Measurements from ENCODE around the gene ANOS1. TPM values are rescaled to one million over a fixed set of nuclear protein-coding genes. Genes with fewer than 3 reads are reported as not detected.

The ANOS1 gene
- polyA plus RNA-seq, 2 of the 4 experiments (the other 2 are of a cell fraction), result 0.04 TPM; not detected in 1

GRCh38 chrX:8591501-8591900 lies 140.4 kb downstream of the ANOS1 start (continued):
- no peak for TF ChIP-seq BHLHE40 (IDR thresholded peaks at IDR 0.05; ENCODE audit: low read depth, low read length)
- no peak for TF ChIP-seq ESRRA (IDR thresholded peaks at IDR 0.05; ENCODE audit: borderline replicate concordance, low read length)
- TF ChIP-seq RNF2 (IDR thresholded peaks at IDR 0.05; ENCODE audit: borderline replicate concordance, low read depth), result no peak
- no peak for TF ChIP-seq TP53 (CRISPR knock-in tag; IDR thresholded peaks at IDR 0.05)

DNA sequence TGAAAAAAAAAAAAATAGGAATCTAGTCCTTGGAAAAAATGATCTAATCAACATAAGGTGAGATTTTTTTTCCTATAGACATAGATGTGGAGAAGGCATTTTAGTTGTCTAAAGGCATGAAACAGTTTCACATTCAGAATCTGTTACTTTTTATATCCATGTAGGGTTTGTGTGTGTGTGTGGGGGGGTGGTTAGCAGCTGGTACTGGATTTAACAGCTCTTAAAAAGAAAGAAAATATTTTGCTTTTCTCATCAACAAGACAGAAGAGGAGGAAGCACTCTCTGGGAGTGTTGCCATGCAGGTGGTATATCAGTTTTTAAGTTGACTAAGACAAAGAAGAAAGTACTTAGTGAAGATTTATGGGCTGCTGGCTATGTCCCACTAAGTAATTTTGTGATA lies 145.0 kb downstream of the ANOS1 start:
- no peaks in the 10 kb centered on the region for H3K4me1 ChIP-seq
- no peak overlapping the region for H3K27ac ChIP-seq
- no peak overlapping the region for H3K4me2 ChIP-seq
- CTCF ChIA-PET, result no interaction called here
- no peaks in the 10 kb centered on the region for H3K9me3 ChIP-seq
- no peak for ATAC-seq
- TF ChIP-seq RFX5 (IDR thresholded peaks at IDR 0.05) (no peak), RARB (CRISPR knock-in tag; IDR thresholded peaks at IDR 0.05) (no peak), HEYL (CRISPR knock-in tag; IDR thresholded peaks at IDR 0.05) (no peak), RNF2 (IDR thresholded peaks at IDR 0.05; ENCODE audit: borderline replicate concordance, low read depth) (no peak), HDAC2 (IDR thresholded peaks at IDR 0.05) (no peak)
- no peak for FAIRE-seq
- POLR2A ChIA-PET, result no interaction called here
- no peak for DNase-seq (ENCODE audit: low read depth in 1 of 2, low spot score in 1 of 2)
- no peak overlapping the region for H3K4me3 ChIP-seq

- Histone ChIP-seq H3K4me3 (no peak overlapping the region), H3K4me1 (no peaks in the 10 kb centered on the region), H3K9me3 (no peaks in the 10 kb centered on the region), H3K4me2 (no peak overlapping the region), H3K27ac (no peak overlapping the region)
- DNase-seq (ENCODE audit: low read depth in 1 of 2, low spot score in 1 of 2) (no peak), FAIRE-seq (no peak), ATAC-seq (no peak)
- CTCF ChIA-PET, result no interaction called here
- TF ChIP-seq RNF2 (IDR thresholded peaks at IDR 0.05; ENCODE audit: borderline replicate concordance, low read depth), result no peak
- POLR2A ChIA-PET, result no interaction called here
- 0% methylated on average over 5 of the region's 5 CpGs for WGBS (ENCODE audit: missing lambda C conversion rate)
Measured at GRCh38 chrX:8579602-8580001, 152.3 kb downstream of the ANOS1 start.

- WGBS (ENCODE audit: missing lambda C conversion rate), result 37% methylated on average over 3 of the region's 3 CpGs
- Histone ChIP-seq H3K4me2 (no peak overlapping the region), H3K9me3 (no peaks in the 10 kb centered on the region), H3K4me1 (no peaks in the 10 kb centered on the region), H3K4me3 (no peak overlapping the region), H3K27ac (no peak overlapping the region)
- CTCF ChIA-PET, result interaction anchor here (1.0 kb wide), 1 partner anchor 18 kb away, joined by 3 read pairs; no protein-coding TSS in a partner anchor
- TF ChIP-seq ESRRA (IDR thresholded peaks at IDR 0.05; ENCODE audit: borderline replicate concordance, low read length), result no peak
- TF ChIP-seq TP53 (CRISPR knock-in tag; IDR thresholded peaks at IDR 0.05), result no peak
- no peak for TF ChIP-seq HDAC2 (IDR thresholded peaks at IDR 0.05)
- TF ChIP-seq ZFP36 (IDR thresholded peaks at IDR 0.05; ENCODE audit: borderline replicate concordance, partially characterized antibody), result no peak
- no peak for TF ChIP-seq CBX2 (IDR thresholded peaks at IDR 0.05; ENCODE audit: borderline replicate concordance, low read depth)
- TF ChIP-seq RFX5 (IDR thresholded peaks at IDR 0.05), result no peak
- no peak for TF ChIP-seq E2F6 (IDR thresholded peaks at IDR 0.05; ENCODE audit: borderline replicate concordance, low read depth)
- TF ChIP-seq ZSCAN20 (CRISPR knock-in tag; IDR thresholded peaks at IDR 0.05), result no peak
- TF ChIP-seq CEBPB (IDR thresholded peaks at IDR 0.05), result no peak
- TF ChIP-seq NPAS2 (CRISPR knock-in tag; IDR thresholded peaks at IDR 0.05; ENCODE audit: borderline replicate concordance), result no peak
- no peak for TF ChIP-seq GATA3 (IDR thresholded peaks at IDR 0.05; ENCODE audit: borderline replicate concordance)
- no peak for TF ChIP-seq CHD2 (IDR thresholded peaks at IDR 0.05; ENCODE audit: low read length, partially characterized antibody)
- TF ChIP-seq MAZ (IDR thresholded peaks at IDR 0.05; ENCODE audit: borderline replicate concordance, low read depth, low read length), result no peak
- TF ChIP-seq TFCP2L1 (CRISPR knock-in tag; IDR thresholded peaks at IDR 0.05), result no peak
- TF ChIP-seq KDM5A (IDR thresholded peaks at IDR 0.05), result no peak
- FAIRE-seq (no peak), DNase-seq (ENCODE audit: low read depth in 1 of 2, low spot score in 1 of 2) (no peak), ATAC-seq (no peak)
- POLR2A ChIA-PET, result no interaction called here
Measured at GRCh38 chrX:8576821-8577220, 155.1 kb downstream of the ANOS1 start.

GRCh38 chrX:8565729-8566128 lies 166.2 kb downstream of the ANOS1 start:
- POLR2A ChIA-PET, result no interaction called here
- no peak for DNase-seq (ENCODE audit: low read depth in 1 of 2, low spot score in 1 of 2)
- no peak for ATAC-seq
- H3K4me1 ChIP-seq, result no peaks in the 10 kb centered on the region
- H3K9me3 ChIP-seq, result no peaks in the 10 kb centered on the region
- FAIRE-seq, result no peak
- no peak overlapping the region for H3K4me2 ChIP-seq
- no peak overlapping the region for H3K27ac ChIP-seq
- H3K4me3 ChIP-seq, result no peak overlapping the region
- CTCF ChIA-PET, result no interaction called here
- under 1% methylated on average over 8 of the region's 8 CpGs for WGBS (ENCODE audit: missing lambda C conversion rate)
- no peak for TF ChIP-seq HES2 (IDR thresholded peaks at IDR 0.05)
- TF ChIP-seq, protein P1, sequence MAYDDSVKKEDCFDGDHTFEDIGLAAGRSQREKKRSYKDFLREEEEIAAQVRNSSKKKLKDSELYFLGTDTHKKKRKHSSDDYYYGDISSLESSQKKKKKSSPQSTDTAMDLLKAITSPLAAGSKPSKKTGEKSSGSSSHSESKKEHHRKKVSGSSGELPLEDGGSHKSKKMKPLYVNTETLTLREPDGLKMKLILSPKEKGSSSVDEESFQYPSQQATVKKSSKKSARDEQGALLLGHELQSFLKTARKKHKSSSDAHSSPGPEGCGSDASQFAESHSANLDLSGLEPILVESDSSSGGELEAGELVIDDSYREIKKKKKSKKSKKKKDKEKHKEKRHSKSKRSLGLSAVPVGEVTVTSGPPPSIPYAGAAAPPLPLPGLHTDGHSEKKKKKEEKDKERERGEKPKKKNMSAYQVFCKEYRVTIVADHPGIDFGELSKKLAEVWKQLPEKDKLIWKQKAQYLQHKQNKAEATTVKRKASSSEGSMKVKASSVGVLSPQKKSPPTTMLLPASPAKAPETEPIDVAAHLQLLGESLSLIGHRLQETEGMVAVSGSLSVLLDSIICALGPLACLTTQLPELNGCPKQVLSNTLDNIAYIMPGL (CRISPR knock-in tag; IDR thresholded peaks at IDR 0.05; ENCODE audit: borderline replicate concordance), result no peak
- no peak for TF ChIP-seq TFCP2L1 (CRISPR knock-in tag; IDR thresholded peaks at IDR 0.05)
- TF ChIP-seq PBX3 (IDR thresholded peaks at IDR 0.05), result no peak
- no peak for TF ChIP-seq BHLHE40 (IDR thresholded peaks at IDR 0.05; ENCODE audit: low read depth, low read length)
